ENCODE measurements around the gene E2F1.
"Not testable (repeated sequence)": the region's sequence is repeated elsewhere in the genome, so short reads cannot be mapped to it uniquely, and the experiment has no call there.

E2F1 gene

DNA sequence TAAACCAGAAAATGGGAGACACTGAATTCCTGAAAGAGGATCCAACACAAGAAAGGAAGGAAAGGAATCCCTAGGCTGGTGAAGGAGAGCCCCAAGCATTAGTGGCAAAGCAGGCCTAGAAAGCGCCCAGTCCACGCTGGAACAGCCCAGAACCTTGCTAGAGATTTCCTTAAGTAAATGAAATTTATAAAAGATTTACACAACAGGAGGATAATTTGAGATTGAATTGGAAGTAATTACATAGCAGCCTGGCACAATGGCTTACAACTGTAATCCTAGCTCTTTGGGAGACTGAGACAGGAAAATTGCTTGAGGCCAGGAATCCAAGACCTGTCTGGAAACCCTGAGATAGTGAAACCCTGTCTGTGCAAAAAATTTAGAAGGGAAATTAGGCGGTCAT is 50.8 kb downstream of the E2F1 start:
- DNase-seq: no peak

- DNase-seq: not testable (repeated sequence)
Observed at GRCh38 chr20:33631910-33632309, 54.3 kb downstream of the E2F1 start.

GRCh38 chr20:33630507-33630906 is 55.7 kb downstream of the E2F1 start:
- no peak for DNase-seq

- DNase-seq: no peak
Observed at GRCh38 chr20:33629979-33630378, 56.2 kb downstream of the E2F1 start.

DNA sequence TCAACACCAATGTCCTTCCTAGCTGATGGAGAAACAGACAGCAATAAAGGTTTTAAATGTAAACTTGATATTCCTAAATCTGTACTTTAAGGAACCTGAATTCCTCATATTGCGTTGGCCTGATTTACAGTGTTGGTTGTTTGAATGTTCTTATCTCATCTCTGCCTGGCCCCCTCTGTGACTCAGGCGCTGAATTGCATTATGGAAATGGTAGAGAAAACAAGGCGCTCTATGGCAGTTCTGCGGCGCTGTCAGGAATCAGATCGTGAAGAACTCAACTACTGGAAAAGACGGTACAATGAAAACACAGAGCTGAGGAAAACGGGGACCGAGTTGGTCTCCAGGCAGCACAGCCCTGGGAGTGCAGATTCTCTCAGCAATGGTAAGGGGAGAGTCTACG is 56.7 kb downstream of the E2F1 start:
- no peak for DNase-seq

GRCh38 chr20:33627577-33628216 is 58.5 kb downstream of the E2F1 start:
- DNase-seq: no peak

DNA sequence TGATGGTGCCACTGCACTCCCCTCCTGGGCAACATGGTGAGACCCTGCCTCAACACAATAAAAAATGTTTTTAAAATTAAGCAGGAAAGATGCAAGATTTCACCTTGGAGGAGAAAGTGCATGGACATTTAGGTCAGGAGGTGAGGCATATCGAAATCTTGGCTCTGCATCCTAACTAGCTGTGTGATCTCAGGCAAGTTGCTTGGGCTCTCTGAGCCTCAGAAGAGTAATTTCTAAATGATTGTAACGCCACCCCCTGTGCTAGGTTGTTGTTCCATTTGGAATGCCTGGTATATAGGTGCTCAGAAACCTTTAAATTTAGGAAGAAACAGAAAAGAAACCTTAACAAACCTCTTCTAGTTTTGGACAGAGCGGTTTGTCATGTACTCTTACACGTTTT is 60.0 kb downstream of the E2F1 start:
- no peak for DNase-seq
